Aorta (tissue), 5 donors: ENCODE measurements around the gene MUTYH. TPM values are rescaled to one million over a fixed set of nuclear protein-coding genes. Genes with fewer than 3 reads are reported as not detected.
"Not testable (repeated sequence)": the region's sequence is repeated elsewhere in the genome, so short reads cannot be mapped to it uniquely, and the experiment has no call there.

Experiments
- ATAC-seq: fragments of 200-7000 bp; cut with Tn5 transposase; one replicate; pipeline ENCODE4 v1.9.1; 2022; ENCODE audit warnings: moderate library complexity; ENCODE audit not compliant: low FRiP score
- DNase-seq, 2 donors: peaks; one replicate each; pipeline ENCODE4 v3.0.0-alpha.2; 2020
- H3K27ac ChIP-seq, 2 donors: one replicate each; pipeline ENCODE4 v1.5.1; 2013; ENCODE audit warnings: low read length in 2 of 2, mild to moderate bottlenecking in 2 of 2, moderate library complexity in 2 of 2, control low read depth in 1 of 2, inconsistent platforms in 1 of 2, low read depth in 1 of 2
- H3K27me3 ChIP-seq, 2 donors: one replicate each; pipeline ENCODE4 v1.6.1; 2013; ENCODE audit warnings: control low read depth in 1 of 2, low read length in 1 of 2, mild to moderate bottlenecking in 1 of 2, moderate library complexity in 1 of 2; ENCODE audit not compliant: insufficient read depth in 2 of 2, control insufficient read depth in 1 of 2
- H3K36me3 ChIP-seq, 2 donors: one replicate each; pipeline ENCODE4 v1.6.1; 2013; ENCODE audit warnings: control low read depth in 1 of 2, low read length in 1 of 2, mild to moderate bottlenecking in 1 of 2; ENCODE audit not compliant: insufficient read depth in 2 of 2, control insufficient read depth in 1 of 2
- H3K4me1 ChIP-seq, 2 donors: one replicate each; pipeline ENCODE4 v1.6.1; 2013; ENCODE audit warnings: low read length in 2 of 2, control low read depth in 1 of 2, mild to moderate bottlenecking in 1 of 2, moderate library complexity in 1 of 2; ENCODE audit not compliant: insufficient read depth in 2 of 2, control insufficient read depth in 1 of 2
- H3K4me3 ChIP-seq, 2 donors: one replicate each; pipeline ENCODE4 v1.5.1; 2013; ENCODE audit warnings: low read length in 2 of 2, control low read depth in 1 of 2, mild to moderate bottlenecking in 1 of 2
- H3K9me3 ChIP-seq: one replicate; pipeline ENCODE4 v1.6.1; 2013; ENCODE audit warnings: mild to moderate bottlenecking, low read length; ENCODE audit not compliant: control insufficient read depth
- WGBS, 2 donors: extraction: QIAGEN DNeasy Blood & Tissue Kit; methylation state at CpG; one replicate each; pipeline ENCODE4 v1.1.7; 2013; 5-methylcytosine and 5-hydroxymethylcytosine counted together
- intact Hi-C, 2 donors: fragments of 100-400 bp; cut with DNase I; formaldehyde crosslinking; loops; one replicate each; pipeline versions ENCODE4 v1.14.2 to v1.15.0; 2022
- long read RNA-seq, 2 donors: library from polyadenylated mRNA; unstranded; transcript quantifications; one replicate each; pipeline ENCODE4 v2.0.0, GENCODE V29; 2020 to 2021
- polyA plus RNA-seq, 2 donors: library from polyadenylated mRNA; stranded (reverse); fragments of 200-250 nt; gene quantifications; one replicate each; pipeline ENCODE4 v1.2.3, GENCODE V29; 2013
- total RNA-seq, 2 donors: library from RNA; stranded (reverse); fragmentation: NEBNext Ultra II Directional; extraction: Animal tissue kit (Norgen Biotek cat#: 25700); gene quantifications; one replicate each; pipeline ENCODE4 v1.2.1, GENCODE V29; 2021
- donor health status: healthy with polysubstance abuse.
- donor health status: Bipolar disorder and iron deficiency.
- donor health status: DM: no; HTN: no; CAD: no.
- donor health status: DM: no; HTN: no; CAD: no.
- donor health status: DM: yes; HTN: yes; CAD: no.

Gene MUTYH
- total RNA-seq = 10 to 100 TPM; 19.8 to 28.8 TPM
- 10 to 100 TPM in 1 of 2 donors, 1 to 10 TPM in 1; 4.9 to 49.8 TPM for polyA plus RNA-seq
- long read RNA-seq, donor 1, transcript MUTYH-202 (16 exons, 1,776 nt) = minor isoform, 6 of 63 reads
- long read RNA-seq, donor 1, transcript MUTYH-206 (16 exons, 1,888 nt) = major isoform, 12 of 63 reads
- long read RNA-seq, donor 1, partial matches to known transcripts = 0 of 63 reads
- long read RNA-seq, donor 1, other reads (novel, unspliced or antisense) = 32 of 63 reads
- long read RNA-seq, donor 2, partial matches to known transcripts = 1 of 12 reads
- long read RNA-seq, donor 2, other reads (novel, unspliced or antisense) = 8 of 12 reads

DNA sequence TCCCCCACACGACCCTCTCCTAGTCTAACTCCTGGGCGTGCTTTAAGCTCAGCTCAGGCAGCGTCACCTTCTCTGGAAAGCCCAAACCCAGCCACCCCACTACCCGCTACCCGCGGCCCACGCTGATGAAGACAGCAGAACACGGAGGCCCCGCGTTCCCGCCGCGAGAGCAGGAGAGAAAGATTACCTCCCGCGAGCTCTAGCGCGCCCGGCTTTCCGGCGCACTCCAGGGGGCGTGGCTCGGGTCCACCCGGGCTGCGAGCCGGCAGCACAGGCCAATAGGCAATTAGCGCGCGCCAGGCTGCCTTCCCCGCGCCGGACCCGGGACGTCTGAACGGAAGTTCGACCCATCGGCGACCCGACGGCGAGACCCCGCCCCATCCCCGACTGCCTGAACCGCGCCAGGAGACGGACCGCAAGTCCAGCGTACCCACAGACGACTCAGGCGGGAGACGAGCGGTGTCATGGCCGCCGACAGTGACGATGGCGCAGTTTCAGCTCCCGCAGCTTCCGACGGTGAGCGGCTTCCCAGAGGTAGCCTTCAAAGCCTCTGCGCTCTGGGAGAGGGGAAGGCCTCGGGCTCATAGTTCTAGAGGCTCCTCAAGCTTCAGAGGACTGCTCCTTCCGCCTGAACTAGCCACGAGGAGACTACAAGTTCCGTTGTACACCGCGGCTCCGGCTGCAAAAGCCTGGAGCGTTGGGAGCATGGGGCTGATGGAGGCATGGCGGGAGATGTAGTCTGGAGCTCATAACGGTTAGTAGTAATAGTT lies at the start of gene MUTYH, which contains the start of gene TOE1:
MUTYH (minus strand) TSS at position 652 of the 770 bp plus-strand sequence. CDS start 5,935 bp downstream, outside the sequence.
TOE1 (plus strand) TSS at position 382 of the 770 bp plus-strand sequence; CDS start at position 465, 83 bp downstream.
- 0 to 1% methylated on average over 70 of the region's 70 CpGs for WGBS, 2 donors
- Histone ChIP-seq H3K4me1 (no peaks in the 10 kb centered on the region), H3K9me3 (no peaks in the 10 kb centered on the region), H3K27ac (peak within 1 kb of the TSS; percentile 49 to 91), H3K36me3 (peaks cover 0 to 15% of the 10 kb centered on the region in 2 donors), H3K27me3 (no peaks in the 10 kb centered on the region), H3K4me3 (peak within 1 kb of the TSS; percentile 60 to 64)
- ATAC-seq (peak; percentile 97), DNase-seq (peak; percentile 96 to 98)
- intact Hi-C loops = loop anchor here in 1 of 2 donors (1.0 kb wide), 1 partner anchor 36 kb away; no protein-coding TSS in a partner anchor

GRCh38 chr1:45386219-45386618 lies 46.0 kb upstream of the MUTYH start:
- Histone ChIP-seq H3K27me3 (no peaks in the 10 kb centered on the region), H3K9me3 (no peaks in the 10 kb centered on the region), H3K36me3 (no peaks in the 10 kb centered on the region), H3K27ac (no peak overlapping the region), H3K4me1 (no peaks in the 10 kb centered on the region), H3K4me3 (no peak overlapping the region)
- intact Hi-C loops = no loop called here
- no peak for DNase-seq
- WGBS, 2 donors = 94 to 96% methylated on average over 3 of the region's 3 CpGs
- no peak for ATAC-seq

DNA sequence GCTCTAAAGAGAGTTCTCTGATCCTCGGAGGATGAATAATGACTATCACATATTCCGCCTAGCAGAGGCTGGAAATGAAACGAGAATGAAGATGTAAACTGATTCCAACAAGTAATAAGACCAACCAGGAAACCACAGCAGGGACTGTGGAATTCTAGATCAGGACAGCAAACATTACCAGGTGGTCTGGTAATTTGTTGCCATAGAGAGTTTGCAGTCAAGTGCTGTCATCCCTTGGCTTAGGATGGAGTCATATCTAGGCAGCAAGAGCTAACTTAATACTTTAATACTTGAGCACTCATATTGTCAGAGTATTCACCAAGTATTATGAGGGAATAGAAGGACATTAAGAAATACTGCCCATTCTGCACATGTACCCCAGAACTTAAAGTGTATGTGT lies 45.1 kb upstream of the MUTYH start:
- intact Hi-C loops = no loop called here
- Histone ChIP-seq H3K9me3 (no peaks in the 10 kb centered on the region), H3K4me1 (no peaks in the 10 kb centered on the region), H3K27ac (no peak overlapping the region), H3K27me3 (no peaks in the 10 kb centered on the region), H3K36me3 (no peaks in the 10 kb centered on the region), H3K4me3 (no peak overlapping the region)
- ATAC-seq (no peak), DNase-seq (no peak)
- WGBS, 2 donors = 89 to 94% methylated on average over 3 of the region's 3 CpGs

DNA sequence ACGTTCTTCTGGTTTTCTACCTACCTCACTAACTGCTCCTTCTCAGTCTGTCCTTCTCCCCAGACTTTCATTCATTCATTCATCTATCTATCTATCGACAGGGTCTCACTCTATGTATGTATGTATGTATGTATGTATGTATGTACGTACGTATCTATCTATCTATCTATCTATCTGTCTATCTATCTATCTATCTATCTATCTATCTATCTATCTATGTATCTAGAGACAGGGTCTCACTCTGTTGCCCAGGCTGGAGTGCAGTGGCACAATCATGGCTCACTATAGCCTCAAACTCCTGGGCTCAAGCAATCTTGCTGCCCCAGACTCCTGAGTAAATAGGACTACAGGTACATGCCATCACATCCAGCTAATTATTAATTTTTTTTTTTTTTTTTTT lies 44.0 kb upstream of the MUTYH start:
- H3K36me3 ChIP-seq, H3K4me1 ChIP-seq, ATAC-seq, DNase-seq, H3K9me3 ChIP-seq, H3K27ac ChIP-seq, intact Hi-C loops, H3K4me3 ChIP-seq, H3K27me3 ChIP-seq: not testable (repeated sequence)
- 92 to 95% methylated on average over 4 of the region's 4 CpGs for WGBS, 2 donors

DNA sequence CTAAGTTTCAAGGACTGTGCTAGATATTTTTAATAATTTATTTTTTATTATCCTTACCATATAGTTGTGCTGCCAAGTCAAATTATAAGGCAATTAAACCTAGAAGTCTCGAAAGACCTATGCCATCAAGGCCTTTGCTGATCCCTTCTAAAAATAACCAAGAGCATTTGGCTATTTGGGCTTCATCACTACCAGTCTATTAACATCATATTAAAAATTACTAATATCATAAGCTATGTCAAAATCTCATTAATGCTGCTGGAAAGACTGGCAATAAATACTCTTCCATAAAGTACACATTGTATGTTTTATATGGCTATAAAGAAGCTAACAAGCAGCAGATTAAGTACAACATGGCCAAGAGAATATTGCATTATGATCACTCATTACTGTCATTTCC lies 43.0 kb upstream of the MUTYH start:
- DNase-seq (no peak), ATAC-seq (no peak)
- Histone ChIP-seq H3K9me3 (no peaks in the 10 kb centered on the region), H3K27ac (no peak overlapping the region), H3K4me1 (no peaks in the 10 kb centered on the region), H3K36me3 (no peaks in the 10 kb centered on the region), H3K27me3 (no peaks in the 10 kb centered on the region), H3K4me3 (no peak overlapping the region)
- intact Hi-C loops = no loop called here
- 74 to 77% methylated on average over 1 of the region's 1 CpG for WGBS, 2 donors

DNA sequence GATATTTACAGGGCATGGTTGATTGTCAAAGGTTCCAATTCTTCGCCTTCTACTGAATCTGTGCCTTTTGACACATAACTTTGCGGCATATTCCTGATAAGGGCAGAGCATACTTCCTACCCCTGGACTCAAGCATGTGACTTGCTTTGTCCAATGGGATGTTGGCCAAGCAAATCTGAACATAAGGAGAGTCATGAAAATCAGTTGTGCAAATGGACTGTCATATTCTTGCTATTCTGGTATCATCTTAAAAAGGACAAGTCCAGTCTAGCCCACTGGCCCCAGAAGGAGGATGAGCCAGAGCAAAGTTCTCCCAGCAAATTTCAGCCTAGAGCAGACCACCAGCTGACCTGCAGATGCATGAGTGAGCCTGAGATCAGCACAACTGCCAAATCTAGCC lies 41.0 kb upstream of the MUTYH start:
- no peaks in the 10 kb centered on the region for H3K27me3 ChIP-seq
- ATAC-seq (no peak), DNase-seq (no peak)
- intact Hi-C loops = no loop called here
- H3K36me3 ChIP-seq = no peaks in the 10 kb centered on the region
- no peak overlapping the region for H3K4me3 ChIP-seq
- WGBS, 2 donors = 83 to 93% methylated on average over 2 of the region's 2 CpGs
- H3K27ac ChIP-seq = no peak overlapping the region
- peaks cover 0 to 3% of the 10 kb centered on the region in 2 donors for H3K4me1 ChIP-seq
- no peaks in the 10 kb centered on the region for H3K9me3 ChIP-seq

DNA sequence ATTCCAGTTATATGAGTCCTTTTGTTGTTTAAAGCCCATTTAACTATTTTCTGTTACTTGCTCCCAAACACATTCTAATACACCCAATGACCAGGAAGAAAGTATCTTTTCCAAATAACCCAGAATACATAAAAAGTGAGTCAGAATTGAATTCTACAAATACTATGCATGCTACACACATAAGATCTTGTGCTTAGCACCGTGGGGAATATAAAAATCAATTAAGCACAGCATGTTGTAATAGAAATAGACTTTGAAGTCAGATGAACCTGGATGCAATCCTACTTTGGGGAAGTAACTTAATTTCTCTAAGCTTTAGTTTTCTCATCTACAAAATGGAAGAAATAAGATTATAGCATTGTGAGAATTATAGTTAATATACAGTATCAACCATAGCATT lies 40.5 kb upstream of the MUTYH start:
- Histone ChIP-seq H3K27ac (no peak overlapping the region), H3K4me3 (no peak overlapping the region), H3K9me3 (no peaks in the 10 kb centered on the region), H3K36me3 (no peaks in the 10 kb centered on the region), H3K27me3 (no peaks in the 10 kb centered on the region), H3K4me1 (peaks cover 0 to 3% of the 10 kb centered on the region in 2 donors)
- ATAC-seq (no peak), DNase-seq (no peak)
- intact Hi-C loops = no loop called here
- 80 to 82% methylated on average over 1 of the region's 1 CpG for WGBS, 2 donors

DNA sequence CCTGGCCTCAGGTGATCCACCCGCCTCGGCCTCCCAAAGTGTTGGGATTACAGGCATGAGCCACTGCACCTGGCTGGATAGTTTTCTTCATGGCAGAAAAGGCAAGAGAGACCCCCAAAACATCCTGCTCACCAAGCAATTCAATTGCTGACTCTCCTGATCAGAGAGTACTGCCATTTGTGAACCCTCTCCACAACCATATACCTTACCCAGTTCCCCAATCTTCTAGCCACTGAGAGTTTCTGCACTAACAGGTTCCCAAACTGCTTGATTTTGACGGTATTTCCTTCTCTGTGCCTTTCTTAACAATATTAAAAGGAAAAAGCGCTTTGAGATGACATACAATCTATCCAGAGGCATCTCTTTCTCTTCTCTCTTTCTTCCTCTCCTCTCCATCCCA lies 39.9 kb upstream of the MUTYH start:
- no peaks in the 10 kb centered on the region for H3K36me3 ChIP-seq
- 90 to 92% methylated on average over 4 of the region's 4 CpGs for WGBS, 2 donors
- peaks cover 0 to 3% of the 10 kb centered on the region in 2 donors for H3K4me1 ChIP-seq
- H3K4me3 ChIP-seq = no peak overlapping the region
- no peaks in the 10 kb centered on the region for H3K27me3 ChIP-seq
- intact Hi-C loops = no loop called here
- no peaks in the 10 kb centered on the region for H3K9me3 ChIP-seq
- ATAC-seq (no peak), DNase-seq (no peak)
- H3K27ac ChIP-seq = no peak overlapping the region
